ENCODE data around the gene ZBTB7C. TPM values are rescaled to one million over a fixed set of nuclear protein-coding genes. Genes with fewer than 3 reads are reported as not detected.

ZBTB7C gene
- total RNA-seq, 6 donors from 2014 or later: 6.1 to 18.1 (median 12.2) TPM

GRCh38 chr18:48206887-48207286, 202.3 kb downstream of the ZBTB7C start:
- ATAC-seq (ENCODE audit: low FRiP score in 2 of 2): no peak
- Histone ChIP-seq H3K36me3 (no peaks in the 10 kb centered on the region), H3K27ac (no peak overlapping the region), H3K27me3 (no peaks in the 10 kb centered on the region), H3K4me1 (peaks cover 0 to 5% (median 0%) of the 10 kb centered on the region in 4 donors), H3K4me3 (no peak overlapping the region), H3K9me3 (no peaks in the 10 kb centered on the region)
- DNase-seq: no peak
- TF ChIP-seq POLR2AphosphoS5 (IDR thresholded peaks at IDR 0.05) (no peak), EP300 (IDR thresholded peaks at IDR 0.05) (no peak), CTCF (IDR thresholded peaks at IDR 0.05) (no peak), POLR2A (IDR thresholded peaks at IDR 0.05) (no peak)
- 86 to 96% methylated on average over 4 of the region's 4 CpGs for WGBS, 2 donors

DNA sequence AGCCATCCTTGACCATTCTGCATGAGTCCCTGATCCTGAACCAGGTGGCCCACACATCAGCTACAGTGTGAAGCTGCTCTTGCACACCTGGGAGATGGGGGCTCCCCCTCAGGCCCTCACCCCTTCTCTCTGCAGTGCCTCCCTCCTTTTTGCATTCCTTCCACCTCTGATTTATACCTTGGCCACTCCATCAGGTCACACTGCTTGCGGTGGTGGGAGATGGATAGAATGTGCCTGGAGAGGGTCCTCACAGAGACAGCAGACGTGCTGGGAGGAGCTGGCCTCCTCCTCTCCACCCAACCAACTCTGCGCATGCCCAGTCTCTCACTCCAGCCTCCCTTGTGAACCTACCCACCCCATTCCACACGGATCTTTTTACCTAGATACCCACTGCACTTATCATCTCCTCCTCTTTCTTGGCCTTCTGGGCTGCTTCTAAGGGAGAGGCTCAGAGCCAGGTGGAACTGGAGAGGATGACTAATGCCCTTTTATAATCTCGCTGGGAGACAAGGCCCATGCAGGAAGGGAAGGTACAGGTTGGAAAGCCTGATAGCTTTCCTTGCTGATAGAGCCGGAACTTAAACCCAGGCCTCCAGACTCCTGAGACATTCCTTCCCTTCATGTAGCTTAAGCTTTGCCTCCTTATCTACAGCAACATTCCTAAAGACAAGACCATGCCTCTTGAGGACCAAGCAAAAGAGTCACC, 205.1 kb downstream of the ZBTB7C start:
- Histone ChIP-seq H3K27me3 (no peaks in the 10 kb centered on the region), H3K4me1 (peaks cover 0 to 5% (median 0%) of the 10 kb centered on the region in 4 donors), H3K36me3 (no peaks in the 10 kb centered on the region), H3K4me3 (no peak overlapping the region), H3K9me3 (no peaks in the 10 kb centered on the region), H3K27ac (no peak overlapping the region)
- TF ChIP-seq EP300 (IDR thresholded peaks at IDR 0.05): no peak
- TF ChIP-seq POLR2A (IDR thresholded peaks at IDR 0.05): no peak
- TF ChIP-seq CTCF (IDR thresholded peaks at IDR 0.05): no peak
- TF ChIP-seq POLR2AphosphoS5 (IDR thresholded peaks at IDR 0.05): no peak
- 85 to 94% methylated on average over 6 of the region's 6 CpGs for WGBS, 2 donors
- DNase-seq (no peak), ATAC-seq (ENCODE audit: low FRiP score in 2 of 2) (no peak)

DNA sequence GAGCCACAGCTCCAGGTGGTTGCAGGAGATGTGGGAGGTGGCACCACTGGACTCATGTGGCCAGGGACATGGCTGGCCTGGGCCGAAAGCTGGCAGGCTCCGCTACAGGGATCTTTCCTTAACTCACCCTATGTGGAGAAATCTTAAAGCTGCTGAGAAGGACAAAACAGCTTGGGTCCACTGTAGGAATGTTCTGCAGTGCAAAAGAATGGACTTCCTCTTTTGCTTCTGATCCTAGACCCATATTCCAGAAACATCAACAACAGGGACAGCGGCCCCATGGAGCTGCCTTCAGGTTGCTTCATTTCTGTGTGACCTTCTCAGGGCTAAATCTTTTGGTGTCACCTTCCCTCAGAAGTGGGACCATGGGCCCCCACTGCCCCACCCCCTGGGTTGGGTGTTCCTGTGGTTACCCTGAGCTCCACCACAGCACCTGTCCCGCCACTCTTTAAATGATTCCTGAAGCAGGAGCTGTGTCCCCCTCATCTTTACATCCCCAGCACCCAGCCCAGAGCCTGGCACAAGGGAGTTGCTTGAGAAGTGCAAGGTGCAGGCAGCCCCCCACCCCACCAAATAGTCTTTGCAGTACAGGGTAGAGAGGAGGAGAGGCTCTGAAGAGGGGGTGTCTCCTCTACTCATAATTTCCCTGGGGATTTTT, 205.8 kb downstream of the ZBTB7C start:
- Histone ChIP-seq H3K4me3 (no peak overlapping the region), H3K27me3 (no peaks in the 10 kb centered on the region), H3K36me3 (no peaks in the 10 kb centered on the region), H3K27ac (no peak overlapping the region), H3K4me1 (peaks cover 0 to 2% (median 0%) of the 10 kb centered on the region in 4 donors), H3K9me3 (no peaks in the 10 kb centered on the region)
- no peak for DNase-seq
- no peak for TF ChIP-seq POLR2A (IDR thresholded peaks at IDR 0.05)
- TF ChIP-seq POLR2AphosphoS5 (IDR thresholded peaks at IDR 0.05): no peak
- no peak for TF ChIP-seq EP300 (IDR thresholded peaks at IDR 0.05)
- no peak for TF ChIP-seq CTCF (IDR thresholded peaks at IDR 0.05)
- ATAC-seq (ENCODE audit: low FRiP score in 2 of 2): no peak
- 84 to 94% methylated on average over 2 to 4 of the region's 4 CpGs for WGBS, 2 donors

DNA sequence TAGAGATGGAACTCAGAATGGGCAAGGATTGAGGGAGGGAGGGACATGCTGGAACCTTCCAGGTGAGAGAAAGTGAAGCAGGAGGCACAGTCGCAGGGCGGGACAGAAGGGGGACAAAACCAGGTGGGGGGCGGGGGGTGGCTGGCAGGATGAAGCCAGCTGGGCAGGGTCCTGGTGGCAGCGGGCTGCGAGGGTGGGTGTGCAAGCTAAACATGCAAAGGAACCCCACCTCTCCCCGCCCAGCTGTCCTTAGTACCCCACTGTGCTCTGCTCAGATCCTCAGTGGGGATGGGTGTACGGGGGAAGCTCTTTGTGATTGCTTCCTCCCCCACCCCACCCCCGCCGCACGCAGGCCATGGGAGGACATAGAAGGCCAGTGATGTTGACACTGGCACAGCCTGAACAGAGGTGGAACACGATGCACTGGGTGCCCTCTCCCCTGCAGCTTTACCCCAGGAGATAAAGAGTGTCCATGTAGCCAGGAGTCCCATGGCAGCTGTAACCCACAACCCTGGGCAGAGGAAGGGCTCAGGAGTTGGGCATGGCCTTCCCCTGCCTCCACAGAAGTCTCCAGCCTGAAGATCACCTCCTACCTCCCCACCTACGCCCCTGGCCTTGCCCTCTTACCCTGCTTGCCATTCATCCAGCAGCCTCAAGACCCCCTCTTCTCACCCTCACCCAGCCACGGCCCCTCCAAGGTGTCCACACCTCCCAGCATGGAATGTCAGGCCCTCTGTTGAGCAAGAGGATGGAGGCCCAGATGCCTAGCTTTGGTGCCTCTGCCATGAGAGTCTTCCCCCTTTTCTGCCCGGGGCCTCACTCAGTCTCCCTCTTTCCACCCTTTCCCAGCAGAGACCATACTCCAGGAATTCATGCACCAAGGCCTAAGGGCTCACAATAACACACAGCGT, 206.6 kb downstream of the ZBTB7C start:
- TF ChIP-seq EP300 (IDR thresholded peaks at IDR 0.05) (no peak), POLR2A (IDR thresholded peaks at IDR 0.05) (no peak), CTCF (IDR thresholded peaks at IDR 0.05) (no peak), POLR2AphosphoS5 (IDR thresholded peaks at IDR 0.05) (no peak)
- H3K4me1 ChIP-seq: no peaks in the 10 kb centered on the region
- 82 to 93% methylated on average over 12 to 13 of the region's 15 CpGs for WGBS, 2 donors

More for the DNA sequence above, 206.6 kb downstream of the ZBTB7C start:
- no peaks in the 10 kb centered on the region for H3K36me3 ChIP-seq
- DNase-seq (no peak), ATAC-seq (ENCODE audit: low FRiP score in 2 of 2) (no peak)
- H3K4me3 ChIP-seq: no peak overlapping the region
- H3K27me3 ChIP-seq: no peaks in the 10 kb centered on the region
- H3K27ac ChIP-seq: no peak overlapping the region
- no peaks in the 10 kb centered on the region for H3K9me3 ChIP-seq
